Kasumi-1 (cell line): Measurements from ENCODE around the gene WHAMM.
A peak's percentile ranks its signal among the peaks of the same experiment; 100 is the strongest.
"Not testable (repeated sequence)": the region's sequence is repeated elsewhere in the genome, so short reads cannot be mapped to it uniquely, and the experiment has no call there.

Experiments
- DNase-seq, 2 experiments: peaks; one replicate each; lab custom pipeline; 2025; lab: John Stamatoyannopoulos, UW

WHAMM gene, protein sequence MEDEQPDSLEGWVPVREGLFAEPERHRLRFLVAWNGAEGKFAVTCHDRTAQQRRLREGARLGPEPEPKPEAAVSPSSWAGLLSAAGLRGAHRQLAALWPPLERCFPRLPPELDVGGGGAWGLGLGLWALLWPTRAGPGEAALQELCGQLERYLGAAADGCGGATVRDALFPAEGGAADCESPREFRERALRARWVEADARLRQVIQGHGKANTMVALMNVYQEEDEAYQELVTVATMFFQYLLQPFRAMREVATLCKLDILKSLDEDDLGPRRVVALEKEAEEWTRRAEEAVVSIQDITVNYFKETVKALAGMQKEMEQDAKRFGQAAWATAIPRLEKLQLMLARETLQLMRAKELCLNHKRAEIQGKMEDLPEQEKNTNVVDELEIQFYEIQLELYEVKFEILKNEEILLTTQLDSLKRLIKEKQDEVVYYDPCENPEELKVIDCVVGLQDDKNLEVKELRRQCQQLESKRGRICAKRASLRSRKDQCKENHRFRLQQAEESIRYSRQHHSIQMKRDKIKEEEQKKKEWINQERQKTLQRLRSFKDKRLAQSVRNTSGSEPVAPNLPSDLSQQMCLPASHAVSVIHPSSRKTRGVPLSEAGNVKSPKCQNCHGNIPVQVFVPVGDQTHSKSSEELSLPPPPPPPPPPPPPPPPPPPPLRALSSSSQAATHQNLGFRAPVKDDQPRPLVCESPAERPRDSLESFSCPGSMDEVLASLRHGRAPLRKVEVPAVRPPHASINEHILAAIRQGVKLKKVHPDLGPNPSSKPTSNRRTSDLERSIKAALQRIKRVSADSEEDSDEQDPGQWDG

GRCh38 chr15:82809308-82810060 is at the start of gene WHAMM:
Gene WHAMM, plus strand, starts transcription at chr15:82809628. Its CDS starts 99 bp downstream, at chr15:82809727.
- DNase-seq: peak; percentile 98 to 99

GRCh38 chr15:82763361-82764116 is 45.9 kb upstream of the WHAMM start:
- no peak for DNase-seq

- no peak for DNase-seq
Observed at GRCh38 chr15:82764117-82764490, 45.3 kb upstream of the WHAMM start.

DNA sequence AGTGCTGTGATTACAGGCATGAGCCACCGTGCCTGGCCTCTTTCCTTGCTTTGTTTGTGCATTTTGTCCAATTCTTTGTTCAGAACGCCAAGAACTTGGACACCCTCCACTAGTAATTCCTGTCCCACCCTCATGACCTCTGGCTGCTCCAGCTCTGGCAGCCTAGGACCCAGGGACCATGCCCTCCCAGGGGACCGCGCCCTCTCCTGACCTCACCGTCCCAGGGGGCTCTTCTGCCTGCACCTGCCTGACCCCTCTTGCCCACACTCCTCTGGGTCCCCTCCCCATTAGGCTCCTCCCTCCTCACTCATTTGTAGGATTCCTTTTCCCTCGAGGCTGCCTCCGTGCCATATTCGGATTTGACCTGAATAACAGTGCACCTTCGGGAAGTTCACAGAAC is 44.7 kb upstream of the WHAMM start:
- DNase-seq: no peak

DNA sequence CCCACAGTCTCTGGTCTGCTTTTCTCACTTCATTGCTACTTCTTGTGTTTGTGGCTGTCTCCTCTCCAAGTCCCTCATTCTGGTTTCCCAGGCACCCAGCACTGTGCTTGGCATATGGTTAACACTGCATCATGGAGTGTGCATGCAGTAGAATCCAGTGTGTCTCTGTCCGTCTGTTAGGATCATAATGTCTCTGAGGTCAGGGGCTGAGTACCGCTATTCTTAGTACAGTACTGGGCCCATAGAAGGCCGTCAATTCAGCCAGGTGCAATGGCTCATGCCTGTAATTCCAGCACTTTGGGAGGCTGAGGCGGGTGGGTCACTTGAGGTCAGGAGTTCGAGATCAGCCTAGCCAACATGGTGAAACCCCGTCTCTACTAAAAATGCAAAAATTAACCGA is 43.2 kb upstream of the WHAMM start:
- DNase-seq: not testable (repeated sequence)

DNA sequence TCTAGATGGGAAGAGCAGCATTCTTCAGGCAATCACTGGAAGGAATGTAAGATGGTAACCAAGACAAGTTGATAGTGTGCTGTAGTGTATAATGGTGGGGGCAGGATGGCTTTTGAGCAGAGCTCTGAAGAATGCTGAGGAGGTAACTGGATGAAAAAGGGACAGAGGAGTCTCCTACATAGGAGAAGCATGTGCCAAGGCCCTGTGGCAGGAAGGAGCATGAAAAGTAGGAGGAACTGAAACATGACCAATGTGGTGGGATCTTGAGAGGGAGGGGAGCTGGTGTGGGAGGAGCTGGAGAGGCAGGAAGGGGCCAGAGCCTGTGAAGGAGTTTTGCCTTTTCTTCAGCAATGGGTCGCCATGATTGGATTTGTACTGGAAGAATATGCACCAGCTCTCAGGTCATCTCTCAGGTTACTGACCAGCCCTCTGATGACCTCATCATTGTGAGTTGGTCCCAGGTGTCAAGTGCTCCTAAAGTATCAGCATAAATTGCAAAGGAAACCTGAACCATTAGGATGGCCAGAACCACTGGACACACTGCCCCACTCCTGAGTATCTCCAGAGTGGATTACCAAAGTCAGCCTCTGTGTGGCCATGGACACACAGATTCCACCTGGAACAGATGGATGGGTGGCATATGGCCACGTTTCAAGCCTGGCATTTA is 42.1 kb upstream of the WHAMM start:
- DNase-seq: no peak

DNA sequence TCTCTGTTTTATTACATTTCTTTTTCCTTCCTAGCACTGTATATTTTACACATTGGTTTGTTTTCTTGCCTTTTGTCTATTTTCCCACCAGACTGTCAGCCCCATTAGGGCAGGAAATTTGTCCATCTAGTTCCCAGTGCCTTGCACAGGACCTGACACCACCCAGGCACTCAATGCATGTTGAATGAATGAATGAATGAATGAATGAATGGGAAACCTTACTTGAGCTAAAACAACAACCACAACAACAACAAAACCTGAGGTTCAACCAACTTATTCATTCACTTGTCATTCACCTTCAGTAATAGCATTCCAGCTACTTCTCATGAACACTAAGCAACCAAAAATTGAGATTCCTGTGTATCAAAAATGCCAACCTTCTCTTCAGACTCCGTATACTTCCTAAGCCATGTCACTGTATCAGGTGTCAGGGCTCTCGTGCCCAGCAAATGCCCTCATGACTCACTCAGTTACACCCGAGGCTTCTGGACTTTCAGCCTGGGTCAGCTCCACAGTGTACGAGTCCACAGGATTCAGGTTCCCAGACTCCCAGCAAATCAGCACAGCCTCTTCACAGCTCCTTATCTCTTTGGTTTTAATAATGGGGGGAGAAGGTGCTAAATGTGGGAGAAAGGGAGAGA is 40.9 kb upstream of the WHAMM start:
- DNase-seq: no peak

GRCh38 chr15:82771789-82772607 is 37.4 kb upstream of the WHAMM start:
- no peak for DNase-seq

- DNase-seq: no peak
Observed at GRCh38 chr15:82774496-82774895, 34.9 kb upstream of the WHAMM start.

DNA sequence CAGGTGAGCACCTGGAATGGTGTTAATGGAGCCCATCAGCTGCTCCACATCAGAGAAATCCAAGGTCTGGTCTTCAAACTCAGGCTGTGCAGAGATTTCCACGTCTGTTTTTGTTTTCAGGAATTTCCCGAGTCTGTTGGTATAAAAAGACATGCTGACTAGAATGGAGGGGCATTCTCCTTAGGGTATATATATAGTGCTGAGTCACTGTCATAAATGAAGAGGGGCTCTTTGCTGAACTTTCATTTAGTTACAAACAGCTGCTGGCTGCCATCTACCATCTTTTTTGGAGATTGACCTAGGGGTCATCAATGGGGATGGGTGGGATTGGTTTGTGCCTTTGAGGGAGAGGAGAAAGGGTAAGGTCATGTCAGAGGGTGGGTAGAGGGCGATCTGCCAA is 30.7 kb upstream of the WHAMM start:
- no peak for DNase-seq

DNA sequence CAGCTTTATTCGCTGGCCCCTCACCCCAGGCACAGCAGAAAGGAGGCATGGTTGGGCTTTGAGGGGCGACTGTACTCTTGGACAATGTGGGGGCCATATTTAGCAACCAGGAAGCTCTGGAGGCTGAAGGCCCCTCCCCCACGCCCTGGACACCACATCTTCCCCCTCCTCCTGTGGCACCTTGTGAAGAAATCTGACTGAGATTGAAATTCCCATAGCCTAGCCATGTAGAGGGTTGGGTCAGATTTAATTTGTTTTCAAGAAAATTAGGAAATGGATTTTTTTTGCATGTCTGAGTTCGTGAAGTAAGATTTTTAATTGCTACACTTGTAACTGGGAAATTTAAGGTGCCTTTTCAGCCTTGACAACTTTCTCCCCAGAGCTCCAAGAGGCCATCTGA is 28.1 kb upstream of the WHAMM start:
- no peak for DNase-seq

DNA sequence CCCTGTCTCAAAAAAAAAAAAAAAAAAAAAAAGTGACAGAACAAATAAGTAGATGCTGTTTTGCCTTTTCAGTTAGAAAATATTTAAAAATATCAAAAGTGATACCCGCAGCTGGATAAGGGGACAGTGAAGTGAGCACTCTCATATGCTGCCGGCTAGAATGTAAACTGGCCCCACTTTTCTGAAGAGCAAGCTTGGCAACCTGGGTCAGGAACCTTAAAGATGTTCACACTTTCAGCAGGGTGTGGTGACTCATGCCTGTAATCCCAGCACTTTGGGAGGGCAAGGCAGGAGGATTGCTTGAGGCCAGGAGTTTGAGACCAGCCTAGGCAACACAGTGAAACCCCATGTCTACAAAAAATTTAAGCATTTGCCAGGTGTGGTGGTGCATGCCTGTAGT is 20.9 kb upstream of the WHAMM start:
- DNase-seq: no peak

GRCh38 chr15:82789491-82789890 is 19.9 kb upstream of the WHAMM start:
- no peak for DNase-seq

- DNase-seq: no peak
Observed at GRCh38 chr15:82790321-82790720, 19.1 kb upstream of the WHAMM start.

DNA sequence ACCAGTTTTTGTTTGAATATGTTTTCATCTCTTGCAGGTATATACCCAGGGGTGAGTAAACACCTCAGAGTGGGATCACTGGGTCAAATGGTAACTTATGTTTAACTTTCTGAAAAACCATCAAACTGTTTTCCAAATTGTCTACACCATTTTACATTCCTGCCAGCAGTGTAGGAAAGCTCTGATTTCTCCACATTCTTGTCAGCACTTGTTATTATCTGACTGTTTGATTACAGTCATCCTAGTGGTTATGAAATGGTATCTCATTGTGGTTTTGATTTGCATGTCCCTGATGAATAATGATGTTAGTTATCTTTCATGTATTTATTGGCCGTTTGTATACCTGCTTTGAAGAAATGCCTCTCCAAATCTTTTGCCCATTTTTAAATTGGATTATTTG is 17.4 kb upstream of the WHAMM start:
- DNase-seq: no peak

DNA sequence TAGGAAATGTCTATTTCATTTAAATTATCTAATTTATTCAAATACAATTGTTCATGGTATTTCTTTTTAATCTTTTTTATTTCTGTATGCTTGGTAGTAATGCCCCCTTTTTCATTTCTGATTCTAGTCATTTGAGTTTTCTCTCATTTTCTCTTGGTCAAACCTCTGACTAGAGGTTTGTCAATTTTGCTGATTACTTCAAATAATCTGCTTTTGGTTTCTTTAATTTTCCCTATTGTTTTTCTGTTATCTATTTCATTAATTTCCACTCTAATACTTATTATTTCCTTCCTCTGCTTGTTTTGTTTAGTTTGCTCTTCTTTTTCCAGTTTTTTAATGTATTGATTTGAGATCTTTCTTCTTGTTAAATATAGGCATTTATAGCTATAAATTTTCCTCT is 15.7 kb upstream of the WHAMM start:
- DNase-seq: no peak

- no peak for DNase-seq
Observed at GRCh38 chr15:82798104-82798503, 11.3 kb upstream of the WHAMM start.

DNA sequence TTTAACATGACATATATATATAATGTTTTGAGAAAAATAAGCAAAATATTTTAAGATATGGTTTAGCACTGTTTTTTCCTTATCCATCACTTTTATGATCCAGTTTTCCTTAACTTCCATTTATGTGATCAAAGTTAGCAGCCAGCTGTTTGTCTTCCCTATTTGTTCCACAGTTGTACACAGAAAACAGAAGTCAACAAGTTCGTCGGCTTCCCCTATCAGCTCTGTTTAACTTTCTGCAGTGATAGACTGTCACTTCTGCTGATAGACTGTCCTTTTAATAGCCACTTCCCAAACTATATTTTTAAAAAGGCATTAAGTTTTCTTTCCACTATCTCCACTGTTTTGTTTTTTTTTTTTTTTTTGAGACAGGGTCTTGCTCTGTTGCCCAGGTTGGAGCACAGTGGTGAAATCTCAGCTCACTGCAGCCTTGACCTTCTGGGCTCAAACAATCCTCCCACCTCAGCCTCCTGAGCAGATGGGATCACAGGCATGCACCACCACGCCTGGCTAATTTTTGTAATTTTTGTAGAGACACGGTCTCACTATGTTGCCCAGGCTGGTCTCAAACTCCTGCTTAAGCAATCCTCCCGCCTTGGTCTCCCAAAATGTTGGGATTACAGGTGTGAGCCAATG is 10.8 kb upstream of the WHAMM start:
- no peak for DNase-seq

GRCh38 chr15:82799183-82799841 is 10.1 kb upstream of the WHAMM start:
- DNase-seq: no peak
